ENCODE measurements around the gene MIGA2. TPM values are rescaled to one million over a fixed set of nuclear protein-coding genes. Genes with fewer than 3 reads are reported as not detected.

The MIGA2 gene
- total and polyA plus RNA-seq, 2 donors (not counting 1 experiment from before 2014, with no cell fraction given), result 62.1 to 78.1 TPM

GRCh38 chr9:129098328-129098727, 61.9 kb downstream of the MIGA2 start:
- CTCF ChIA-PET, result no interaction called here
- no peak for ATAC-seq (ENCODE audit: low read depth)
- H3K36me3 ChIP-seq (replicated peaks in 1 of 2; ENCODE audit: control extremely low read depth in 1 of 2, control insufficient read depth in 1 of 2, extremely low read depth in 1 of 2, insufficient read depth in 2 of 2, low read length in 1 of 2), result no peaks in the 10 kb centered on the region
- H3K4me1 Mint-ChIP-seq, result no peaks in the 10 kb centered on the region
- no peak for TF ChIP-seq CTCF (IDR thresholded peaks at IDR 0.05)
- TF ChIP-seq EZH2 (IDR thresholded peaks at IDR 0.05; ENCODE audit: borderline replicate concordance, insufficient read depth, low read depth, low read length, poor library complexity, severe bottlenecking), result no peak
- no peak overlapping the region for H3K27ac ChIP-seq (ENCODE audit: low read length in 2 of 2)
- H3K9me3 ChIP-seq (ENCODE audit: control extremely low read depth in 1 of 3, control insufficient read depth in 2 of 3, insufficient read depth in 1 of 3, low read length in 2 of 3), result no peaks in the 10 kb centered on the region
- no peaks in the 10 kb centered on the region for H3K4me1 ChIP-seq (ENCODE audit: control insufficient read depth in 2 of 2, insufficient read depth in 2 of 2, low read length in 2 of 2)
- no peak overlapping the region for H3K4me3 Mint-ChIP-seq
- no peak overlapping the region for H3K4me3 ChIP-seq (ENCODE audit: control extremely low read depth in 1 of 5, extremely low read depth in 1 of 5, insufficient read depth in 1 of 5, low read depth in 2 of 5, low read length in 4 of 5)
- POLR2A ChIA-PET, result interaction anchor here (0.7 kb wide), 1 partner anchor 18 kb away, joined by 3 read pairs; no protein-coding TSS in a partner anchor
- H3K4me2 ChIP-seq (replicated peaks; ENCODE audit: low read depth, low read length, poor library complexity, severe bottlenecking), result no peak overlapping the region
- WGBS (ENCODE audit: insufficient coverage), result 94% methylated on average over 9 of the region's 11 CpGs
- no peaks in the 10 kb centered on the region for H3K27me3 ChIP-seq (replicated peaks in 1 of 4; ENCODE audit: control extremely low read depth in 1 of 4, control insufficient read depth in 3 of 4, insufficient read depth in 4 of 4, low read length in 3 of 4)
- DNase-seq, result no peak
- no peak overlapping the region for H3K9ac ChIP-seq (ENCODE audit: low read length)
- no peaks in the 10 kb centered on the region for H4K20me1 ChIP-seq (ENCODE audit: control insufficient read depth, insufficient read depth, low read length, poor library complexity, severe bottlenecking)
- no peaks in the 10 kb centered on the region for H3K9me3 Mint-ChIP-seq (ENCODE audit: insufficient read depth)
- H2AFZ ChIP-seq (ENCODE audit: insufficient read depth, low read depth, low read length, poor library complexity, severe bottlenecking), result no peak overlapping the region
- H3K79me2 ChIP-seq (ENCODE audit: control insufficient read depth, insufficient read depth, low read length), result no peaks in the 10 kb centered on the region
- intact Hi-C loops (cut with micrococcal nuclease), result no loop called here
- H3K27ac Mint-ChIP-seq, result no peak overlapping the region
- H3K27me3 Mint-ChIP-seq, result no peaks in the 10 kb centered on the region

- ChIA-PET POLR2A (no interaction called here), CTCF (interaction anchor here (1.5 kb wide), 1 partner anchor 31 kb away, joined by 4 read pairs; no protein-coding TSS in a partner anchor)
- no peak overlapping the region for H3K4me2 ChIP-seq (replicated peaks; ENCODE audit: low read depth, low read length, poor library complexity, severe bottlenecking)
- no peak overlapping the region for H3K27ac ChIP-seq (ENCODE audit: low read length in 2 of 2)
- H3K9me3 Mint-ChIP-seq (ENCODE audit: insufficient read depth), result no peaks in the 10 kb centered on the region
- no peaks in the 10 kb centered on the region for H3K4me1 Mint-ChIP-seq
- H3K4me1 ChIP-seq (ENCODE audit: control insufficient read depth in 2 of 2, insufficient read depth in 2 of 2, low read length in 2 of 2), result no peaks in the 10 kb centered on the region
- H4K20me1 ChIP-seq (ENCODE audit: control insufficient read depth, insufficient read depth, low read length, poor library complexity, severe bottlenecking), result no peaks in the 10 kb centered on the region
- H3K4me3 ChIP-seq (ENCODE audit: control extremely low read depth in 1 of 5, extremely low read depth in 1 of 5, insufficient read depth in 1 of 5, low read depth in 2 of 5, low read length in 4 of 5), result no peak overlapping the region
- intact Hi-C loops (cut with micrococcal nuclease), result no loop called here
- H3K9ac ChIP-seq (ENCODE audit: low read length), result no peak overlapping the region
- DNase-seq (no peak), ATAC-seq (ENCODE audit: low read depth) (no peak)
- no peaks in the 10 kb centered on the region for H3K9me3 ChIP-seq (ENCODE audit: control extremely low read depth in 1 of 3, control insufficient read depth in 2 of 3, insufficient read depth in 1 of 3, low read length in 2 of 3)
- TF ChIP-seq EZH2 (IDR thresholded peaks at IDR 0.05; ENCODE audit: borderline replicate concordance, insufficient read depth, low read depth, low read length, poor library complexity, severe bottlenecking) (no peak), CTCF (IDR thresholded peaks at IDR 0.05) (no peak)
- no peaks in the 10 kb centered on the region for H3K27me3 Mint-ChIP-seq
- H3K79me2 ChIP-seq (ENCODE audit: control insufficient read depth, insufficient read depth, low read length), result no peaks in the 10 kb centered on the region
- 83% methylated on average over 28 of the region's 28 CpGs for WGBS (ENCODE audit: insufficient coverage)
- H3K27me3 ChIP-seq (replicated peaks in 1 of 4; ENCODE audit: control extremely low read depth in 1 of 4, control insufficient read depth in 3 of 4, insufficient read depth in 4 of 4, low read length in 3 of 4), result no peaks in the 10 kb centered on the region
- no peak overlapping the region for H2AFZ ChIP-seq (ENCODE audit: insufficient read depth, low read depth, low read length, poor library complexity, severe bottlenecking)
- H3K27ac Mint-ChIP-seq, result no peak overlapping the region
- no peaks in the 10 kb centered on the region for H3K36me3 ChIP-seq (replicated peaks in 1 of 2; ENCODE audit: control extremely low read depth in 1 of 2, control insufficient read depth in 1 of 2, extremely low read depth in 1 of 2, insufficient read depth in 2 of 2, low read length in 1 of 2)
- no peak overlapping the region for H3K4me3 Mint-ChIP-seq
These were observed 64.2 kb downstream of the MIGA2 start for GRCh38 chr9:129100383-129101169.

All from B cell (primary cell).